HG03196 (cell line): ENCODE data around the gene PLEKHB1.
"Not testable (repeated sequence)": the region's sequence is repeated elsewhere in the genome, so short reads cannot be mapped to it uniquely, and the experiment has no call there.

Source experiments
- ATAC-seq: cut with Tn5 transposase; IDR thresholded peaks from one replicate; pipeline ENCODE4 v1.9.1; 2021; ENCODE audit not compliant: unreplicated experiment

Gene PLEKHB1

GRCh38 chr11:73671701-73672100, 25.3 kb downstream of the PLEKHB1 start:
- ATAC-seq, result no peak

GRCh38 chr11:73676552-73676951, 30.2 kb downstream of the PLEKHB1 start:
- ATAC-seq, result not testable (repeated sequence)

- no peak for ATAC-seq
Measured at GRCh38 chr11:73680687-73681086, 34.3 kb downstream of the PLEKHB1 start.

GRCh38 chr11:73693899-73694525, 47.6 kb downstream of the PLEKHB1 start:
- ATAC-seq, result no peak

- ATAC-seq, result no peak
Measured at GRCh38 chr11:73705053-73705452, 58.7 kb downstream of the PLEKHB1 start.

GRCh38 chr11:73710964-73711363, 64.6 kb downstream of the PLEKHB1 start:
- no peak for ATAC-seq
